Measurements from ENCODE around the gene RNF224. TPM values are rescaled to one million over a fixed set of nuclear protein-coding genes. Genes with fewer than 3 reads are reported as not detected.

The RNF224 gene
- total RNA-seq, 1 experiment from 2014 or later, result 0.24 TPM

Other genes with a start within 250 kb of the RNF224 start
- 0.16 to 0.81 TPM (median 0.57 TPM) in 5 replicates for gene PTGDS, start 250.0 kb upstream of the RNF224 start, total RNA-seq (2022; extraction: Qiagen RNA extraction)
- 0.03 to 0.06 TPM (median 0.05 TPM) in 4 of 5 replicates, not detected in the other for gene LCNL1, start 244.5 kb upstream of the RNF224 start, total RNA-seq (2022; extraction: Qiagen RNA extraction)
- 49.7 to 88.2 TPM (median 76.5 TPM) in 5 replicates for gene PAXX, start 235.1 kb upstream of the RNF224 start, total RNA-seq (2022; extraction: Qiagen RNA extraction)
- 2.7 to 4.5 TPM (median 3.8 TPM) in 5 replicates for gene CLIC3, start 230.9 kb upstream of the RNF224 start, total RNA-seq (2022; extraction: Qiagen RNA extraction)
- gene ABCA2, start 199.3 kb upstream of the RNF224 start, total RNA-seq (2022; extraction: Qiagen RNA extraction), result 20.4 to 30.4 TPM (median 27.8 TPM) in 5 replicates
- gene FUT7, start 195.4 kb upstream of the RNF224 start, total RNA-seq (2022; extraction: Qiagen RNA extraction), result 0.08 to 0.09 TPM in 2 of 5 replicates, not detected in the others
- 41.2 to 91.4 TPM (median 89.1 TPM) in 5 replicates for gene NPDC1, start 181.3 kb upstream of the RNF224 start, total RNA-seq (2022; extraction: Qiagen RNA extraction)
- 0.63 to 1.4 TPM (median 0.95 TPM) in 5 replicates for gene ENTPD2, start 173.4 kb upstream of the RNF224 start, total RNA-seq (2022; extraction: Qiagen RNA extraction)
- gene SAPCD2, start 156.9 kb upstream of the RNF224 start, total RNA-seq (2022; extraction: Qiagen RNA extraction), result 15.2 to 28.2 TPM (median 25.3 TPM) in 5 replicates
- 9.5 to 17.0 TPM (median 12.6 TPM) in 5 replicates for gene UAP1L1, start 150.0 kb upstream of the RNF224 start, total RNA-seq (2022; extraction: Qiagen RNA extraction)
- gene MAN1B1, start 140.5 kb upstream of the RNF224 start, total RNA-seq (2022; extraction: Qiagen RNA extraction), result 42.2 to 55.4 TPM (median 51.2 TPM) in 5 replicates
- 72.4 to 138 TPM (median 129 TPM) in 5 replicates for gene DPP7, start 112.8 kb upstream of the RNF224 start, total RNA-seq (2022; extraction: Qiagen RNA extraction)
- gene GRIN1, start 88.3 kb upstream of the RNF224 start, total RNA-seq (2022; extraction: Qiagen RNA extraction), result 0.22 to 0.94 TPM (median 0.34 TPM) in 5 replicates
- 0.61 to 2.2 TPM (median 1.4 TPM) in 5 replicates for gene LRRC26, start 57.5 kb upstream of the RNF224 start, total RNA-seq (2022; extraction: Qiagen RNA extraction)
- not detected in 5 replicates for gene TMEM210, start 55.4 kb upstream of the RNF224 start, total RNA-seq (2022; extraction: Qiagen RNA extraction)
- 24.9 to 40.7 TPM (median 36.9 TPM) in 5 replicates for gene ANAPC2, start 38.9 kb upstream of the RNF224 start, total RNA-seq (2022; extraction: Qiagen RNA extraction)
- gene SSNA1, start 38.8 kb upstream of the RNF224 start, total RNA-seq (2022; extraction: Qiagen RNA extraction), result 102 to 161 TPM (median 150 TPM) in 5 replicates
- 6.2 to 10.5 TPM (median 10.1 TPM) in 5 replicates for gene TPRN, start 26.8 kb upstream of the RNF224 start, total RNA-seq (2022; extraction: Qiagen RNA extraction)
- 35.3 to 48.6 TPM (median 45.8 TPM) in 5 replicates for gene TMEM203, start 21.9 kb upstream of the RNF224 start, total RNA-seq (2022; extraction: Qiagen RNA extraction)
- gene NDOR1, start 21.8 kb upstream of the RNF224 start, total RNA-seq (2022; extraction: Qiagen RNA extraction), result 11.5 to 21.6 TPM (median 18.2 TPM) in 5 replicates
- 0.95 to 2.7 TPM (median 2.2 TPM) in 5 replicates for gene RNF208, start 5.3 kb upstream of the RNF224 start, total RNA-seq (2022; extraction: Qiagen RNA extraction)
- 2.7 to 5.0 TPM (median 4.3 TPM) in 5 replicates for gene CYSRT1, start 2.3 kb upstream of the RNF224 start, total RNA-seq (2022; extraction: Qiagen RNA extraction)
- gene SLC34A3, start 3.4 kb downstream of the RNF224 start, total RNA-seq (2022; extraction: Qiagen RNA extraction), result 0.07 to 0.14 TPM (median 0.10 TPM) in 4 of 5 replicates, not detected in the other
- 616 to 807 TPM (median 766 TPM) in 5 replicates for gene TUBB4B, start 13.8 kb downstream of the RNF224 start, total RNA-seq (2022; extraction: Qiagen RNA extraction)
- 0.07 TPM in 1 of 5 replicates, not detected in the others for gene STPG3, start 23.8 kb downstream of the RNF224 start, total RNA-seq (2022; extraction: Qiagen RNA extraction)
- 42.6 to 62.4 TPM (median 57.8 TPM) in 5 replicates for gene NELFB, start 27.8 kb downstream of the RNF224 start, total RNA-seq (2022; extraction: Qiagen RNA extraction)
- gene TOR4A, start 50.2 kb downstream of the RNF224 start, total RNA-seq (2022; extraction: Qiagen RNA extraction), result 17.1 to 31.6 TPM (median 26.1 TPM) in 5 replicates
- gene NRARP, start 74.8 kb downstream of the RNF224 start, total RNA-seq (2022; extraction: Qiagen RNA extraction), result 2.8 to 7.8 TPM (median 4.8 TPM) in 5 replicates
- gene EXD3, start 195.7 kb downstream of the RNF224 start, total RNA-seq (2022; extraction: Qiagen RNA extraction), result 4.9 to 7.8 TPM (median 7.0 TPM) in 5 replicates
- 0.78 to 2.3 TPM (median 2.0 TPM) in 5 replicates for gene NOXA1, start 195.9 kb downstream of the RNF224 start, total RNA-seq (2022; extraction: Qiagen RNA extraction)
- 0.21 to 0.27 TPM (median 0.24 TPM) in 5 replicates for gene ENTPD8, start 213.9 kb downstream of the RNF224 start, total RNA-seq (2022; extraction: Qiagen RNA extraction)
- gene NSMF, start 231.8 kb downstream of the RNF224 start, total RNA-seq (2022; extraction: Qiagen RNA extraction), result 30.7 to 47.3 TPM (median 43.7 TPM) in 5 replicates